ENCODE measurements around the gene IFNA1.
A peak's percentile ranks its signal among the peaks of the same experiment; 100 is the strongest.

IFNA1 gene

DNA sequence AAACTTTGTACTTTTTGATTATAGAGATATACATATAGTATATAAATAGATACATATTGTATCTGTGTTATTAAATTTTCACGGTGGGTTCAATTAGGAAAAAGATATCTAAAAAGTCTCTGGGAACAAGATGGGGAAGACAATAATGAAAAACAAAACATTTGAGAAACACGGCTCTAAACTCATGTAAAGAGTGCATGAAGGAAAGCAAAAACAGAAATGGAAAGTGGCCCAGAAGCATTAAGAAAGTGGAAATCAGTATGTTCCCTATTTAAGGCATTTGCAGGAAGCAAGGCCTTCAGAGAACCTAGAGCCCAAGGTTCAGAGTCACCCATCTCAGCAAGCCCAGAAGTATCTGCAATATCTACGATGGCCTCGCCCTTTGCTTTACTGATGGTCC lies at the start of gene IFNA1:
TSS of gene IFNA1 (plus strand) at position 301 of the 400 bp plus-strand sequence. CDS start at position 370, 69 bp downstream.
- H3K4me2 ChIP-seq = no peak within 1 kb of the TSS
- peaks cover 18% of the 10 kb centered on the region for H3K4me1 ChIP-seq
- no peak within 1 kb of the TSS for H3K27ac ChIP-seq
- no peak within 1 kb of the TSS for H3K9ac ChIP-seq
- no peaks in the 10 kb centered on the region for H3K9me3 ChIP-seq
- no peaks in the 10 kb centered on the region for H4K20me1 ChIP-seq
- no peak within 1 kb of the TSS for H3K4me3 ChIP-seq
- no peak for TF ChIP-seq Cebpa-rat (IDR thresholded peaks at IDR 0.05)
- no peaks in the 10 kb centered on the region for H3K36me3 ChIP-seq
- H3K27me3 ChIP-seq = no peaks in the 10 kb centered on the region

DNA sequence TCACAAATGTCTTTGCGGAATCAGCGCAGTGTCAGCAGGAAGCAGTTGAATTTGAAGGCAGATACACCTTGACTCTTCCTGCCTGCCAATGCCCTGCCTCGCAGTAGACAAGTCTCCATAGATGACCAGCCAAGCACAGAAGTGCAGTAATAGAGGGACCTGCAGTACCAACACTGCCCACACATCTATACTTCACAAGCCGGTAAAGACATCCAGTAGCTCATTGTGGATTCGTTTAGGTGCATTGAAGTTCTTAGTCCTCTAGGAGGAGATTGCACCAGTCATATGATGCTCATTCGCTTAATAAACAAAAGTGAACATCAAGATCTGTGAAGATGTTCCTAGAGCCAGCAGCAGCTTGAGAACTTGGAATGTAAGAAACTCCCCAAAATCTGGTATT lies 48.0 kb upstream of the IFNA1 start:
- no peak for TF ChIP-seq Cebpa-rat (IDR thresholded peaks at IDR 0.05)
- H3K4me2 ChIP-seq = no peak overlapping the region
- no peak overlapping the region for H3K27ac ChIP-seq
- peaks cover 4% of the 10 kb centered on the region; the same call in 1 of the 2 replicates for H3K4me1 ChIP-seq
- no peaks in the 10 kb centered on the region for H3K36me3 ChIP-seq
- no peaks in the 10 kb centered on the region for H3K27me3 ChIP-seq
- H4K20me1 ChIP-seq = no peaks in the 10 kb centered on the region
- no peaks in the 10 kb centered on the region for H3K9me3 ChIP-seq
- H3K4me3 ChIP-seq = no peak overlapping the region
- no peak overlapping the region for H3K9ac ChIP-seq

DNA sequence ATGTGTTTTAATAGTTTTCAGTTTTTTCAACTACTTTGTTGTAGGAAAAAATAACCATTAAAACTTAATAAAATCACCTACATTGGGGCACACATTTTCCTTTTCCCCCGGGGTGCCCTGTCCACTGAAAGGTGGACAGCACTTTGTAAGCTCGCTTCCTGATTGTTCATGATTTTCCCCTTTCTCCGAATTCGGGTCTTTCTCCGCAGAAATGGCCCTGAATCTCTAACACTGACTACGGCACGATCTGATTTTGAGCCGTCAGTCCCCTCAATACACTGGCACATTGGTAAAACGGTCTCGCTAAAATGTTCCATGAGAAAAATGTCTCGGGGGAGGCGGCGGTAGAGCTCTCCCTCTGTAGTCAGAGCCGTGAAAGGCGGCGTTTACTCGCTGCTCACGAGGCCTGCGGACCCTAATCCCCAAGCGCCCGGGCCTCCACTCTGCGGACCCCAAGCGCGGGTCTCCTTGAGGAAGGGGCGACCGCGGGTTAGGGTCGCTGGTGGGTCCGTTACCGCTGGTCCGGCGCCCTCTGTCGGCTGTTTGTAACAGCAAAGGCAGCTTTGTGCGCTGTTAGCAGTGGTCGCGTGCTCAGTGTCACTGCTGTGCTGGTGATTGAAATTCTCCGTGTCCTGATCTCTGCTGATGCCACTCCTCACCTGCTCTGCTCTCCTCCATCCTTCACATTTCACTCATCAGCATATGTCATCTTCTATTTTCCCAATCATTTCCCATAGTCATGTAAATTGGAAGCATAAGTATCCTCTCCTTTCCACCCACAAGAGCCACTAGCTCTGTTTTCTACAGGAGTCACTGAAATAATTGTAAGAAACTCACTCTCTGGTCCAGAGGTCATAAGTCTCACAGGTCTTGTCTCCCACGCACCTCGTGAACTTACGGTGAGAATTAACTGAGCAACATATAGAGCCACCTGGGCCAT lies 44.2 kb upstream of the IFNA1 start:
- no peaks in the 10 kb centered on the region for H3K9me3 ChIP-seq
- peak overlapping the region; percentile 65 for H3K4me3 ChIP-seq
- no peak for TF ChIP-seq Cebpa-rat (IDR thresholded peaks at IDR 0.05)
- H3K27ac ChIP-seq = no peak overlapping the region; the same call in 1 of the 2 replicates
- H4K20me1 ChIP-seq = no peaks in the 10 kb centered on the region
- H3K9ac ChIP-seq = peak overlapping the region; percentile 68
- H3K4me2 ChIP-seq = peak overlapping the region; percentile 82
- H3K4me1 ChIP-seq = peaks cover 14% of the 10 kb centered on the region
- H3K36me3 ChIP-seq = no peaks in the 10 kb centered on the region
- H3K27me3 ChIP-seq = no peaks in the 10 kb centered on the region

DNA sequence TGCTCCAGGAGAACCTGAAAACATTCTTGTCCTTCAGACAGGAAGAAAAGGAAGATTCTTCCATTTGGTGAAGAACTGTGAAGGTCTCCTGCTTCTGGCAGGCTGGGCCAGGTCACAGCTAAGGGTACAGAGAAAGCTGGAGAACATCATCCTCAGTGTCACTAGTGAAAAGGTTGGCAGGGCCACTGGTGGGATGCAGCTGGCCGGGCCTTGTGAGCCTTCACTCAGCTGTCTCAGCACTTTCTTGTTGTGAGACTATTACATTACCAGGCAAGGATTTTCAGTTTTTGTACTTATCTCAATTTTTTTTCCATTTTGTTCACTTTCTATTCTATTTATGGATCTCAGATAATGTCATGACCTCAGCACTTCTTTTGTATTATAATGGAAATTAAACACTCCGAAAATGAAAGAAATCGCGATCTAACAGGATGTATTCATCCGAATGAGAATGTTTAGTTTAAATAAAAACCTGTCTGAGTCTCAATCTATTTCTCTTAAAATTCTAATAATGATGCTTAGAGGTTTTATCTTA lies 41.2 kb upstream of the IFNA1 start:
- H3K27me3 ChIP-seq = no peaks in the 10 kb centered on the region
- no peak overlapping the region for H3K4me3 ChIP-seq
- H3K4me2 ChIP-seq = no peak overlapping the region

DNA sequence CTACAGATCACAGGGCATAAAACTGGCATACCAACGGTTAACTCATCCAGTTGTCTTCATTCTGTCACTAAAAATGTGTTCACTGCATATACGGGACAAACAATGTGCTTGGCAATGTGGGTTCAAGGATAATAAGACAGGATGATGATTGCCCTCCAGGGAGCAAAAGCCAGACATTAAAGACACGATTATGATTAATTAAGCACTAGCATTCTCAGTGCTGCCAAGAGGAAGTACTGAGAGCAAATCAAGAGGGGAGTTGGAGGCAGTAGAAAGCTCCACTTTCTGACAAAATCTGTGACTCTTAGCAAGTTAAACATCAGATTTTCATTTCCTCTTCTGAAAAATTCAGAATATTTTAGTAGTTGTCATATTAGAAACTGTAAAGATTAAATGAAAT lies 40.3 kb upstream of the IFNA1 start:
- H3K27me3 ChIP-seq = no peaks in the 10 kb centered on the region
- H3K9me3 ChIP-seq = peaks cover 8% of the 10 kb centered on the region
- no peaks in the 10 kb centered on the region for H4K20me1 ChIP-seq
- no peak overlapping the region for H3K9ac ChIP-seq
- H3K36me3 ChIP-seq = no peaks in the 10 kb centered on the region
- H3K27ac ChIP-seq = no peak overlapping the region
- H3K4me3 ChIP-seq = no peak overlapping the region
- no peak overlapping the region for H3K4me2 ChIP-seq
- TF ChIP-seq Cebpa-rat (IDR thresholded peaks at IDR 0.05) = no peak
- peaks cover 29% of the 10 kb centered on the region for H3K4me1 ChIP-seq

More for the DNA sequence above, 41.2 kb upstream of the IFNA1 start:
- H3K9ac ChIP-seq = no peak overlapping the region
- peaks cover 27% of the 10 kb centered on the region for H3K4me1 ChIP-seq
- H4K20me1 ChIP-seq = no peaks in the 10 kb centered on the region
- H3K27ac ChIP-seq = no peak overlapping the region
- peaks cover 8% of the 10 kb centered on the region for H3K9me3 ChIP-seq
- no peak for TF ChIP-seq Cebpa-rat (IDR thresholded peaks at IDR 0.05)
- no peaks in the 10 kb centered on the region for H3K36me3 ChIP-seq

DNA sequence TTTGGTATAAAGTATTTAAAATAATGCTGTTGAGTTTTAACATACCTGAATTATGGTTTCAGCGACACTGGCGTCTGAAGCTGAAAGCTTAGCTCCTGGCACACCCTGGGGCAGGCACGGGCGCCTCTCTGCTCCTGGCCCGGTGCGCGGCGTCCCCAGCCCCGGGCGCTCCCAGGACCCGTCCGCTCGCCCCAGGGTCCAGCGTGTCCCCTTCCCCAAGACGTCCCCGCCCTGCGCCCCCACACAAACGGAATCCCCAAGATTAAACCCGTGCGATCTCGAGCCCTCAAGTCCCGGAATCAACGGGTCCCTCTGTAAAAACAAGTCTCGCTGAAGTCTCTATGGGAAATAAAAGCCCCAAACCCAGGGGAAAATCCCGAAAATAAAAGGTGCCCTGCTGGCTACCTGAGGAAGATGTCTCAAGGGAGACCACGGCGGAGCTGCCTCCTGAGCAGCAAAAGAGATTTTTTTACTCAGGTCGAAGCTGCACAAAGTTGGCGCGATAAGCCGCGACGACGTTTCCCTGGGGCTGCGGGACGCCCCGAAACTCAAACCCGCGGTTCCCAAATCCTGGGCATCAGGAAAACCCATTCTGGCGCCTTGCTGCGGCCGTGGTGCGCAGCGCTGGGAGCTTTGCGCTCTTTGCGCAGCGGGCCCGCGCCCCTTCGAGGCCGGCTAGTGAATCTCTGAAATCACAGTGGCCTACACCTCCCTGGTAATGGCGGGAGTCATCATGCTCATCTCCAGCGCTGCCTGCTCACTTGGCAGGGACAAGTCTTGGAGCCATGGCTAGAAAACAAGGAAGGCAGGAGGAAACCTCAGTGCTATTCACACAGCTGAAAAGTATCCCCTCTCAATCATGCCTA lies 37.6 kb upstream of the IFNA1 start:
- Histone ChIP-seq H3K27me3 (no peaks in the 10 kb centered on the region), H3K9me3 (peaks cover 8% of the 10 kb centered on the region), H3K4me2 (peak overlapping the region; percentile 38), H3K4me1 (peaks cover 24% of the 10 kb centered on the region), H3K4me3 (no peak overlapping the region), H3K9ac (no peak overlapping the region), H3K27ac (no peak overlapping the region), H4K20me1 (no peaks in the 10 kb centered on the region), H3K36me3 (no peaks in the 10 kb centered on the region)
- TF ChIP-seq Cebpa-rat (IDR thresholded peaks at IDR 0.05) = no peak

DNA sequence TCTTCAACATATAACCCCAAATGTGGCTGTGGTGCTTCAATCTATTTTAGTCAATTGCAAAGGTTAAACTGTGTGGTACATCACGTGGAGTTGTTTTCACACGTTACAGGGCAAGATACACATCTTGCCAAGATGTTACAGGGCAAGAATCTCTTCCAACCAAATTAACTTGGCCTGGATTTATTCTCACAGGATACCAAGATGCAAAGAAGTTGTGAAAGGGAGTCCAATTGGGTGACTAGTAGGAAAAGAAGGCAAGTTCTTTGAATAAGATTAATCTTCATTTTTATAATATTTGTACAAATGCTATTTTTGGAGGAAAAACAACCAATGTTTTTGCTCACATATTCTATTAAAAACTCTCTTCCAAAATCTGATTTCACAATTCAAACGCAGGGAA lies 36.1 kb upstream of the IFNA1 start:
- Histone ChIP-seq H3K27ac (no peak overlapping the region), H3K9me3 (peaks cover 8% of the 10 kb centered on the region), H4K20me1 (no peaks in the 10 kb centered on the region), H3K4me3 (no peak overlapping the region), H3K27me3 (no peaks in the 10 kb centered on the region), H3K4me1 (peaks cover 22% of the 10 kb centered on the region), H3K4me2 (no peak overlapping the region), H3K9ac (no peak overlapping the region), H3K36me3 (no peaks in the 10 kb centered on the region)
- no peak for TF ChIP-seq Cebpa-rat (IDR thresholded peaks at IDR 0.05)

DNA sequence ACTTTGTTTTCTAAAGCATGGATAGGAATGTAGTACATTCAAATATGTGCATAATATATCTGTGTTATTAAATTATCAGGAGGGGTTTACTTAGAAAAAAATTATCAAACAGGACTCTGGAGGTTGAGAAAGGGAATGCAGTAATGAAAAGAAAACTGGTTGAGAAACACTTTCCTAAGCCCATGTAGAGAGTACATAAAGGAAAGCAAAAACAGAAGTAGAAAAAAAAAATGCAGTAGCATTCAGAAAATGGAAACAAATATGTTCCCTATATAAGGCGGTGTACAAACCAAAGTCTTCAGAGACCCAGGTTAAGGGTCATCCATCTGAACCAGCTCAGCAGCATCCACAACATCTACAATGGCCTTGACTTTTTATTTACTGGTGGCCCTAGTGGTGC lies 31.4 kb upstream of the IFNA1 start, which contains the start of gene IFNA8:
TSS of gene IFNA8 (plus strand) at position 301 of the 400 bp plus-strand sequence. CDS start at position 361, 60 bp downstream.
- no peak for TF ChIP-seq Cebpa-rat (IDR thresholded peaks at IDR 0.05)
- Histone ChIP-seq H3K27me3 (no peaks in the 10 kb centered on the region), H3K9ac (no peak within 1 kb of the TSS), H3K27ac (0 out of 2 replicates have a peak within 1 kb of the TSS, but pooled peaks have one; percentile 10), H3K9me3 (no peaks in the 10 kb centered on the region), H4K20me1 (no peaks in the 10 kb centered on the region), H3K4me2 (peak within 1 kb of the TSS; percentile 29; the same call in 1 of the 2 replicates), H3K36me3 (no peaks in the 10 kb centered on the region), H3K4me3 (no peak within 1 kb of the TSS), H3K4me1 (peaks cover 42% of the 10 kb centered on the region)

DNA sequence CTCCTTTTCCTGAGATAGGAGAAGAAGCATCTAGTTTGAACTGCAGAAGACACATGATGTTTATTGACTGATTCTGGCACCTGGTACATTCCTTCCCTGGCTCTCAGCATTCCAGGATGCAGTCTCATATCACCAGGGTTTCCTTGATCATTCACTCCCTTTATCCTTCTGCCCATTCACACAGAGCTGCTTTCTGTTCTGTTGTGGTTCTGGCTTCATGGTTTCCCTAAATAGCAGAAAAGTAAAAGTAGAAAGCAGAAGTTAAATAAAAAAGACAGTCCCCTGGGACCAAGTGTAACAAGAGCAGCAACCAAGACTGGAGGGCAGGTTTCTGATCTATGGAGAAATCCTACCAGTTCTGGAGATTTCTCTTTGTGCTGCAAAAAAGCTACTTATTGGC lies 28.1 kb upstream of the IFNA1 start:
- no peaks in the 10 kb centered on the region for H3K36me3 ChIP-seq
- H3K4me1 ChIP-seq = peaks cover 46% of the 10 kb centered on the region
- H4K20me1 ChIP-seq = no peaks in the 10 kb centered on the region
- no peaks in the 10 kb centered on the region for H3K9me3 ChIP-seq
- no peak overlapping the region for H3K27ac ChIP-seq
- no peak for TF ChIP-seq Cebpa-rat (IDR thresholded peaks at IDR 0.05)
- H3K4me2 ChIP-seq = peak overlapping the region; percentile 77
- H3K9ac ChIP-seq = no peak overlapping the region
- H3K4me3 ChIP-seq = no peak overlapping the region; the same call in 1 of the 2 replicates
- no peaks in the 10 kb centered on the region for H3K27me3 ChIP-seq

Data from BLaER1 (cell line).